HFFc6 (cell line): ENCODE data around the gene CPVL. TPM values are rescaled to one million over a fixed set of nuclear protein-coding genes. Genes with fewer than 3 reads are reported as not detected.

Experiments used
- DNase-seq: peaks from one replicate; pipeline ENCODE4 v3.0.0-alpha.2; 2018
- H3K27ac Mint-ChIP-seq: 2 replicates; pipeline ENCODE4 v1.8.0; 2020; ENCODE audit warnings: mild to moderate bottlenecking, mixed read lengths
- H3K27me3 Mint-ChIP-seq: 2 replicates; pipeline ENCODE4 v1.8.0; 2021; ENCODE audit warnings: mild to moderate bottlenecking, moderate library complexity, mixed read lengths; ENCODE audit not compliant: insufficient read depth
- H3K36me3 Mint-ChIP-seq: 2 replicates; pipeline ENCODE4 v1.8.0; 2021; ENCODE audit warnings: low read depth, mixed read lengths
- H3K4me1 Mint-ChIP-seq: 2 replicates; pipeline ENCODE4 v1.8.0; 2020; ENCODE audit warnings: low read depth, mixed read lengths
- H3K4me3 Mint-ChIP-seq: 2 replicates; pipeline ENCODE4 v1.8.0; 2020; ENCODE audit warnings: mild to moderate bottlenecking, moderate library complexity, mixed read lengths
- H3K9me3 Mint-ChIP-seq: 2 replicates; pipeline ENCODE4 v1.8.0; 2020; ENCODE audit warnings: mild to moderate bottlenecking, mixed read lengths
- total RNA-seq, 6 experiments: library from RNA; stranded (reverse); fragmentation: NEBNext Ultra II Directional; extraction: Animal tissue kit (Norgen Biotek cat#: 25700); gene quantifications; 2 replicates in 1 of 6; 3 replicates in 5 of 6; pipeline ENCODE4 v1.2.3, GENCODE V29; 2021
- TF ChIP-seq, protein P1 (sequence below): fragments of 200-600 bp; sonication (generic); IDR thresholded peaks from 2 replicates; pipeline ENCODE4 v1.5.0; 2021; ENCODE audit warnings: antibody characterized with exemption, mild to moderate bottlenecking

The CPVL gene
- total RNA-seq, 6 experiments from 2014 or later: not detected

GRCh38 chr7:28988810-28989209 lies 157.5 kb downstream of the CPVL start:
- Mint-ChIP-seq H3K9me3 (no peaks in the 10 kb centered on the region; the same call in 1 of the 2 replicates), H3K27me3 (peaks cover 2% of the 10 kb centered on the region; the same call in 1 of the 2 replicates), H3K4me3 (peak overlapping the region; percentile 54), H3K4me1 (peaks cover 66% of the 10 kb centered on the region), H3K27ac (peak overlapping the region; percentile 92), H3K36me3 (peaks cover 4% of the 10 kb centered on the region; the same call in 1 of the 2 replicates)
- peak; percentile 90 for DNase-seq
- TF ChIP-seq, protein P1, sequence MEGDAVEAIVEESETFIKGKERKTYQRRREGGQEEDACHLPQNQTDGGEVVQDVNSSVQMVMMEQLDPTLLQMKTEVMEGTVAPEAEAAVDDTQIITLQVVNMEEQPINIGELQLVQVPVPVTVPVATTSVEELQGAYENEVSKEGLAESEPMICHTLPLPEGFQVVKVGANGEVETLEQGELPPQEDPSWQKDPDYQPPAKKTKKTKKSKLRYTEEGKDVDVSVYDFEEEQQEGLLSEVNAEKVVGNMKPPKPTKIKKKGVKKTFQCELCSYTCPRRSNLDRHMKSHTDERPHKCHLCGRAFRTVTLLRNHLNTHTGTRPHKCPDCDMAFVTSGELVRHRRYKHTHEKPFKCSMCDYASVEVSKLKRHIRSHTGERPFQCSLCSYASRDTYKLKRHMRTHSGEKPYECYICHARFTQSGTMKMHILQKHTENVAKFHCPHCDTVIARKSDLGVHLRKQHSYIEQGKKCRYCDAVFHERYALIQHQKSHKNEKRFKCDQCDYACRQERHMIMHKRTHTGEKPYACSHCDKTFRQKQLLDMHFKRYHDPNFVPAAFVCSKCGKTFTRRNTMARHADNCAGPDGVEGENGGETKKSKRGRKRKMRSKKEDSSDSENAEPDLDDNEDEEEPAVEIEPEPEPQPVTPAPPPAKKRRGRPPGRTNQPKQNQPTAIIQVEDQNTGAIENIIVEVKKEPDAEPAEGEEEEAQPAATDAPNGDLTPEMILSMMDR: no peak

GRCh38 chr7:28988091-28988490 lies 158.2 kb downstream of the CPVL start:
- H3K9me3 Mint-ChIP-seq: no peaks in the 10 kb centered on the region; the same call in 1 of the 2 replicates
- H3K4me3 Mint-ChIP-seq: peak overlapping the region; percentile 54
- peaks cover 4% of the 10 kb centered on the region; the same call in 1 of the 2 replicates for H3K36me3 Mint-ChIP-seq
- peaks cover 66% of the 10 kb centered on the region for H3K4me1 Mint-ChIP-seq
- TF ChIP-seq, protein P1: no peak
- peaks cover 1% of the 10 kb centered on the region; the same call in 1 of the 2 replicates for H3K27me3 Mint-ChIP-seq
- peak overlapping the region; percentile 92 for H3K27ac Mint-ChIP-seq
- DNase-seq: no peak

GRCh38 chr7:28986765-28987110 lies 159.6 kb downstream of the CPVL start:
- DNase-seq: peak; percentile 31
- Mint-ChIP-seq H3K4me1 (peaks cover 66% of the 10 kb centered on the region), H3K36me3 (peaks cover 4% of the 10 kb centered on the region; the same call in 1 of the 2 replicates), H3K27me3 (no peaks in the 10 kb centered on the region; the same call in 1 of the 2 replicates), H3K9me3 (no peaks in the 10 kb centered on the region; the same call in 1 of the 2 replicates), H3K4me3 (peak overlapping the region; percentile 3; the same call in 1 of the 2 replicates), H3K27ac (peak overlapping the region; percentile 19)
- TF ChIP-seq, protein P1: no peak

DNA sequence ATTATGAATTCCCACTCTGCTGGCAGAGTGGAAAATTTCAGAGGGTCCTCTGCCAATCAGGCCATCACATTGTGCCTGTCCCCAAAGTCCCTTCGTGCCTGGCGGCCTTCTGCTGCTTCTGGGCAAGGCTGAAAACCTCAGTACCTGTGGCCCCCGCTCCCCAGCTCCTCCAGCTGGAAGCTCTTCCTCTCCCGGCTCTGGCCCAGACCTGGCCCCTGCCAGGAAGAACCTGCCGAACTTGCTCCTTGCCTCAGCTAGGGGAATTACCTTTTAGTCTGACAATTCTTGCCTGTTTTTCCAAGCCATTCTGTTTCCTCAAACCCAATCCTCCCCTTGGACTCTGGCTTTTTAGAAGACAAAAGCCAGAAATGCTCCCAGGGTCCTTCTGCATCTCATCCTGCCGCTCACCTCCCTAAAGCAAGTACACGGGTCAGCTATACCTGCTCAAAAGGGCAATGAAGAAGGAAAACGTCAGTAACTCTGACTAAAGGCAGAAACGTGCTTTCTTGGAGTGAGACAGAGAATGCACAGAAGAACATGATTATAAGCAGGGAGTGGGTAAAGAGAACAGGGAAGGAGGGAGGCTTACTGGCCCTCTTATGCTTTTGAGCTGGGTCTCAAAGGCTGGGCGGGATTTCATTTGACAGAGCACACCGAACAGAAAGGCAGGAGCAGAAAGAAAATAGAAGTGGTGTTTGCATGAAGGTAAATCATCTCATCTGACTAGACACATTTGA lies 160.1 kb downstream of the CPVL start:
- no peak overlapping the region; the same call in 1 of the 2 replicates for H3K4me3 Mint-ChIP-seq
- peaks cover 68% of the 10 kb centered on the region for H3K4me1 Mint-ChIP-seq
- DNase-seq: no peak
- H3K27me3 Mint-ChIP-seq: no peaks in the 10 kb centered on the region; the same call in 1 of the 2 replicates
- no peaks in the 10 kb centered on the region; the same call in 1 of the 2 replicates for H3K9me3 Mint-ChIP-seq
- H3K27ac Mint-ChIP-seq: peak overlapping the region; percentile 19; the same call in 1 of the 2 replicates
- TF ChIP-seq, protein P1: no peak
- peaks cover 4% of the 10 kb centered on the region; the same call in 1 of the 2 replicates for H3K36me3 Mint-ChIP-seq

GRCh38 chr7:28984631-28985030 lies 161.7 kb downstream of the CPVL start:
- Mint-ChIP-seq H3K4me3 (peak overlapping the region; percentile 34; the same call in 1 of the 2 replicates), H3K9me3 (no peaks in the 10 kb centered on the region; the same call in 1 of the 2 replicates)

More at GRCh38 chr7:28984631-28985030, 161.7 kb downstream of the CPVL start:
- TF ChIP-seq, protein P1: no peak; the same call in 1 of the 2 replicates
- Mint-ChIP-seq H3K36me3 (peaks cover 4% of the 10 kb centered on the region; the same call in 1 of the 2 replicates), H3K27ac (peak overlapping the region; percentile 62), H3K27me3 (peaks cover 1% of the 10 kb centered on the region), H3K4me1 (peaks cover 70% of the 10 kb centered on the region)
- peak; percentile 78 for DNase-seq
